HG02852 (cell line): ENCODE data around the gene NCCRP1.

Experiments used
- ATAC-seq: cut with Tn5 transposase; IDR thresholded peaks from one replicate; pipeline ENCODE4 v1.9.1; 2021; ENCODE audit warnings: mild to moderate bottlenecking, moderate library complexity; ENCODE audit not compliant: unreplicated experiment

Gene NCCRP1

DNA sequence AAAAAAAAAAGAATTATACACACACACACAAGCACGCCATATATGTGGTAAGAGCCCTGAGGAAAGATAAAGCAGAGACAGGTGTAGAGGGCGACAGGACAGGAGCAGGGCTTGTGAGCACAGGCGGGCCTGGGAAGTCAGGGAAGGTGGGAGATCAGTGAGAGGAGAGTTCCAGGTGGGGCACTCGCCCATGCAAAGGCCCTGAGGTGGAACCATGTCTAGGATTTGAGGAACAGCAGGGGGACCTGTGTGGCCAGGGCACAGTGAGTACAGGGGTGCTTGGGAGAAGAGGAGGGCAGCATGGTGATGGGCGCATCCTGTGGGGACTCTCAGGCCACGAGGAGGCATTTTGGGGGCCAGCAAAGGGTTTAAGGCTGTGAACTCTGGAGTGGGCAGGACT is 32.5 kb upstream of the NCCRP1 start:
- ATAC-seq = no peak

DNA sequence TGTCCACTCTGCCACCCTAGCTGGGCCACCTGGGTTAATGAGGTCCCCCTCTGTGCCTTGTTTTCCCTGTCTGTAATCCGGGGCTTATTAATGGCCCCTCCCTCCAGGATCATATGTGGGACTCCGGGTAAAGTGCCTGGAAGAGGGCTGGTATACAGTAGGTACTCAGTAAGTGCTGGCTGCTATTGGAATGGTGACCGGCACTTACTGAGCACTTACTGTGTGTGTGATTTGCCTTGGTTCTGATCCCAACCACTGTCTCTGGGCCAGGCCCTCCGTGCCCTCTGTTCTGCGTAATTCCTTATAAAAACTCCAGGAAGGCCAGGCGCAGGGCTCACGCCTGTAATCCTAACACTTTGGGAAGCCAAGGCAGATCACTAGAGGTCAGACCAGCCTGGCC is 30.9 kb upstream of the NCCRP1 start:
- no peak for ATAC-seq

DNA sequence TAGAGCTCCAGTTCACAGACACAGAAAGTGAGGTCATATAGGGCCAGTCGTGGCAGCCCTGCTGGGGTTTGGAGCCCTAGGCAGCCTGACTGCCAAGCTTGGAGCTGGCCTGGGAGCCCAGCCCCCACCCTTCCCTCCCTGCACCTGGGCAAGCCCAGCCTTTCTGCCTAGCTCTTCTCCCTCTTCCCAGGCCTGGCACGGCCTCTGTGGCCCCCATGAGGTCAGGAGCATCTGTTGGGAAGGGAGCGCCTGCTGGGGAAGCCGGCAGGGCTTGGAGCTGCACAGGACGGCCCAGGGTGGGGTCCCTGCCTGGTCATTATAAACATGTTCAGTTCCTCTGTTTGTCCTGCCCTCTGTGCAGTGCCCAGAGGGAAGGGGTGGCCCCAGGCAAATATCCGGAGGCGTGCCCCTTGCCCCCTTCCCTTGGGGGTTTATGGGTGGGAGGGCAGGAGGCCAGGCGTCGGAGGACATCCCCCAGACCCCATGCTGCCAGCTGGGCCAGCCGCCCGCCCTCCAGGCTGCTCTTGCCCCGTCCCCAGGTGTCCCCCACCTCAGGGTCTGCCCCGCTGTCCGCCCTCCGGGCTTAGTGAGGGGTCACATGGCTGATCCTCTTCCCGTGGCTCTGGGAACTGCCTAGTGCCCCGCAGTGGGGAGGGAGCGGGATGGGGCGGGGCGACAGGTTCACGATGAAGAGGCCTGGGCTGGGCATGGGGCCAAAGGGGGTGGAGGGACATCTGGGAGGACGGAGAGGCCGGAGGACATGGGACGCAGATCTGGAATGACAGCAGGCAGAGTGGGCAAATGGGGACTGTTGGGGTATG is 30.0 kb upstream of the NCCRP1 start:
- ATAC-seq = no peak

DNA sequence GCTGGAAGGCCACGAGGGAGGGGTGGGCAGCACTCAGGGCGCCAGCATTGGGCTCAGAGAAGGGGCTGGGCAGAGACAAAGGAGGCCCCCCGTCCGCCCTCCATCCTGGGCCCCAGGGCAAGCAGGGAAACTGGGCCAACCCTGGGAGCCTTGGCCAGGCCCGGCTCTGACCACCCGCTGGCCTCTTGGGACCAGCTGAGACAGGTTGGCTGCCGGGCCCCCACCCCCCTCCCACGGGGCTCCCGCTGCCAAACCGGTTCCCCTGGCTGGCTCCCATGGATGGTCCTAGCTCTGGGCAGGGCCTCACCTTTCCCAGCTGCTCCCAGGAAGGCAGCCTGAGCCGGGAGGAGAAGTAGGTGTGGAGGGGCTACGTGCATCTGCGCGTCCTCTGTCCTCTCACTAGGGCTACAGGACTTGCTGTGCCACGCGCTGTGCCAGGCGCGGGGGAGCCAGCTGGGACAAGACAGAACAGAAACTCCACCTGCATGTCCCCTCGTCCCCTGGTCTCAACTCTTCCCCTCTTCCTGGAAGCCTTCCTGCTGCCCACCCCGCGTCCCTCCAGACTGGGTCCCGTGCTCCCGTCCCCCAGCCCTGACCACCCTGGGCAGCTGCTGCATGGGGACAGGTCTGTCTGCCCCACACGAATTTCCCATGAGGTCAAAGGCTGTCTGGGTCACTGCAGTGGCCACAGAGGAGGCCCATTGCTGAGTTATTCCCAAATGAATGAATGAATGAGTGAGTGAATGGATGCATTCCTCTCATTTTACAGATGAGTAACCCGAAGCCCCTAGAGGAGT is 29.1 kb upstream of the NCCRP1 start:
- ATAC-seq = no peak

DNA sequence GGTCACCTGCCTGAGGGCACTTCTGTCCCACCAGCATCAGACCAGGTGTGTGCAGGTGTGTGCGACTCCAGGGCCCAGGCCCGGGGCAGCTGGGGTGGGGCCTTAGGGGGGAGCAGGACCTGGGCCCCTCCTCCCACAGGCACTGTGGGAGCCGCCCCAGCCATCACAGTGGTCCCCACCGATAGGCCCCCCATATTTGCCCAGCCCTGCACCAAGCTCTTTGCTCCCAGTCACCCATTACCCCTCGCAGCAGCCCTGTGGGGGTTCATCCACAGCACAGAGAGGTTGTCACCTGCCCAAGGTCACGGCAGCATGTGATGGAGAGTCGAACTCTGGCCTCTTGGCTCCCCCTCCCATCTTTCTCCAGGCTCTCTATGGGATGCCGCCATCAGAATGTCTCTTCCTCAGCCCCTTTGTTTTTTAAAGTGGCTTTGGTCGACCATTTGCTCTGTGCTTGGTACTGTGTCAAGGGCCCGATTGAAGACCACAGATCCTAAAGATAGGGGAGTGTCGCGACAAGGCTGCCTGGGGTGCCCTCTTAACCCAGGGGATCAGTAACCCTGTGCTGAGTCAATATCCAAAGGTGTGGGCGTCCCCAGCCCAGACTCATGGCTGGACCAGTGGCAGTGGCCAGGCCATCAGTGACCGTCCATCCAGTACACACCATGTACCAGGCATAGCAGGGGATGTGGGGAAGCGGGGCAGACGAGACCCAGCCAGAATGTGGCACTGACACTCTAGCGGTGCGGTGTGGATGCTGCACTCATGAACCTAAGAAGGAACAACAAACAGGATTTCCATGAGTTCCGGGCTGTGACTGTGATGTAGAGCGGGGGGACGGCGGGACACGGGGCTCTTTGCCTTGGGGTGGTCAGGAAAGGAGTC is 28.3 kb upstream of the NCCRP1 start:
- no peak for ATAC-seq

DNA sequence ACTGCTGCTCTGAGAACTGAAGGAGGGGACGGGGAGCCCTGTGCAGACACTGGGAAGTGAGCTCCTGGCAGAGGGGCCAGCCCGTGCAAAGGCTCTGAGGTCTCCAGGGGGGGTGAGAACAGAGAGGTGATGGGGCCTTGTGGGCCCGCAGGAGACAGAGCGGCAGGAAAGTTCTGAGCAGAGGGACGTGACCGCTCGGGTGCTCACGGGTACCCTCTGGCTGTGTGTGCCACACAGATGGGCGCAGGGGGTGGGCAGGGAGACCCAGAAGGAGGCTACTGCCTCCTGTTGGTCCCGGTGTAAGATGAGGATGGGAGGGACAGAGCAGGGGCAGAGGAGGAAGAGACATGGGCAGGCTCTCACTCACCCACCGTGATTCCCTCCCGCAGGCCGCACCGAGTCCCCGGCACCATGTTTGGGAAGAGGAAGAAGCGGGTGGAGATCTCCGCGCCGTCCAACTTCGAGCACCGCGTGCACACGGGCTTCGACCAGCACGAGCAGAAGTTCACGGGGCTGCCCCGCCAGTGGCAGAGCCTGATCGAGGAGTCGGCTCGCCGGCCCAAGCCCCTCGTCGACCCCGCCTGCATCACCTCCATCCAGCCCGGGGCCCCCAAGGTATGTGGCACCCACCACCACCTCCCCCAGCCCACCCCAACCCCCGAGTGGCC is 27.5 kb upstream of the NCCRP1 start:
- no peak for ATAC-seq

DNA sequence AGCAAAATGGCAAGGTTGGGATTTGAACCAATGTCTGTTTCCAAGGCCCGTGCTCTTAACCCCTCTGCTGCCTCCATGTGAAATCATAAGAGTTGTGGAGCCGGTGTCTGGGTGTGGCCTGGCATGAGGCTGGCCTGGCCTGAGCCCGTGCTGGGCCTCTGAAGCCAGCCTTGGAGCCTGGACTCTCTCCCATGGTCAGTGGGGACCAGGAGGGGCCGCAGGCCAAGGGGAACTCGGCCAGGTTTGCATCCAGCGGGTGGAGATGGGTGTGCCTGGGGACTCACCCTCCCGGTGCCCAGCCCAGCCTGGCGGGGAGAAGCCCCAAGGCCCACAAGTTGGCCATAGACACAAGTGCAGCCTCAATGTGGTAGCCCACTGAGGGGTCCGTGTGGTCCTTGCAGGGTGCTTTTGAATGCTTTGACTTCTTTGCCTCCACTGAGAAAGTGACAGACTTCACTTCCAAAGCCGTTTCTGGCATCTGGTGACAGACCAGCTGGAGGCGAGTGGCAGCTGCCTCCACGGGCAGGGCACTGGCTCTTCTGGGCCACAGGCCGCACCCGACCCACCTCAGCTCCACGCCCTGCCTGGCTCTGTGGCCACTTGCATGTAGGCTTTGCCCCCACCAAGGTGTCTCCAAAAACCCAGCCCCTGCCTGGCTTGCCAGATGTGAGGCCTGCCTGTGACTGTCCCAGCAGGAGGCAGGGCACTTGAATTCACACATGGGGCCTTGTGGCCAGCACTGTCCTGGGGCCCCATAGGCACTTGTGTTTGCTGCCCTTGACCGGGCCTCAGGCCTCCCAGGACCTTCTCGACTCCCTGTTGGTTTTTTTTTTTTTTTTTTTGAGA is 26.2 kb upstream of the NCCRP1 start:
- no peak for ATAC-seq

DNA sequence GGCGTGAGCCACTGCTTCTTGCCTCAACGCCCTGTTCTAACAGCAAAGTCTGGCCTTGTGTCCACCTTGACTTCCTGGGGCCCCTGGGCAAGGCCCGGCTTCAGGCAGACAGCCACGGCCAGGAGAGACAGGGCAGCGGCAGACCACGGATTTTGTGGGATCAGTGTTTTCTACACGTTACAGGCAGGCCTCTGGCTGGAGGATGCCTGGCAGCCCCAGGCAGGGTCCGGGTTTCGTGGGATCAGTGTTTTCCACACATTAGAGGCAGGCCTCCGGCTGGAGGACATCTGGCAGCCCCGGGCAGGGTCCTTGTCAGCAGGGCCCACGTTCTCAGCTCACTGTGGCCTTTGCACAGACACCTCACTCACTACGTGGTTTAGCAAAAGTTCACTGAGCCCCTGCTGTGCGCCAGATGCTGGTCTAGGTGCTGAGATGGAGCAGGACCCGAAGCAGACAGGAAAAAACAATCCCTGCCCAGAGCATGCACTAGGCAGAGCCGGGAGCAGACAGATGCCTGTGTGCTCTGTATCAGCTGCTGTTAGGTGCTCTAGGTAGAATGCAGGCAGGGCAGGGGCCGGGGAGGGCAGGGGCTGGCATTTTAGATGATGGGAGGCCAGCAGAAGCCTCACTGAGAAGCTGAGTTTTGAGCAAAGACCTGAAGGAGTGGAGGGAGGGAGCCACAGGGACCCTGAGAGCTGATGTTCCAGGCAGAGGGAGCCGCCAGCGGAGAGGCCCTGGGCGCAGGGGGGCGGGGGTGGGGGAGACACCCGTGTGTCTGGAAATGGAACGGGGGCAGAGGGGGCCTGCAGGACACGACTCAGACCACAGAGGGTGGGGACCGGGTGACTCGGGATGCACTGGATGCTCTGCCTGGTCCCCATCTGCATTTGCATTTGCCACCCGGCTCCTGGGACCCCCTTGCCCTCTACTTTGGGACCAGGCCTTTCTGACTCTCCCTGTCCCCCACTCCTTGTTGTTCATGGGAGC is 25.0 kb upstream of the NCCRP1 start:
- ATAC-seq = no peak

DNA sequence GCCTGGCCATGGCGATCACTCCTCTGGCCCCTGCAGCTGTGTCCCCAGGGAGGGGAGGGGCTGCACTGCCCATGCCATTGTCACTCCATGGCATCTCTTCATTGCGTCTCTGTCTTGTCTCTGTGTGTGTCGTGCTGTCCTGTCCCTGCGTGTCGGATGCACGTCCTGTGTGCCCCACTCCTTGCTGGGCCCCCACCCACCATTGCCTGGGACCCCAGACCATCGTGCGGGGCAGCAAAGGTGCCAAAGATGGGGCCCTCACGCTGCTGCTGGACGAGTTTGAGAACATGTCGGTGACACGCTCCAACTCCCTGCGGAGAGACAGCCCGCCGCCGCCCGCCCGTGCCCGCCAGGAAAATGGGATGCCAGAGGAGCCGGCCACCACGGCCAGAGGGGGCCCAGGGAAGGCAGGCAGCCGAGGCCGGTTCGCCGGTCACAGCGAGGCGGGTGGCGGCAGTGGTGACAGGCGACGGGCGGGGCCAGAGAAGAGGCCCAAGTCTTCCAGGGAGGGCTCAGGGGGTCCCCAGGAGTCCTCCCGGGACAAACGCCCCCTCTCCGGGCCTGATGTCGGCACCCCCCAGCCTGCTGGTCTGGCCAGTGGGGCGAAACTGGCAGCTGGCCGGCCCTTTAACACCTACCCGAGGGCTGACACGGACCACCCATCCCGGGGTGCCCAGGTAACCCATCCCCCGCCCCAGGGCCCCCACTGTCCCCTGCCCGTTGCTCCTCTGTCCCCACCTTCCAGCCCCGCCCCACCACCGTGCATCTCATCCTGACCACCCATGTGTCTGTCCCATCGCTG is 23.9 kb upstream of the NCCRP1 start:
- no peak for ATAC-seq

DNA sequence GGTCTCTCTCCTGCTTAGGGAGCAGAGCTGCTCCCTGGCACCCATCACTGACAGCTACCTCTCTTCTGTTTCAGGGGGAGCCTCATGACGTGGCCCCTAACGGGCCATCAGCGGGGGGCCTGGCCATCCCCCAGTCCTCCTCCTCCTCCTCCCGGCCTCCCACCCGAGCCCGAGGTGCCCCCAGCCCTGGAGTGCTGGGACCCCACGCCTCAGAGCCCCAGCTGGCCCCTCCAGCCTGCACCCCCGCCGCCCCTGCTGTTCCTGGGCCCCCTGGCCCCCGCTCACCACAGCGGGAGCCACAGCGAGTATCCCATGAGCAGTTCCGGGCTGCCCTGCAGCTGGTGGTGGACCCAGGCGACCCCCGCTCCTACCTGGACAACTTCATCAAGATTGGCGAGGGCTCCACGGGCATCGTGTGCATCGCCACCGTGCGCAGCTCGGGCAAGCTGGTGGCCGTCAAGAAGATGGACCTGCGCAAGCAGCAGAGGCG is 23.2 kb upstream of the NCCRP1 start:
- no peak for ATAC-seq

DNA sequence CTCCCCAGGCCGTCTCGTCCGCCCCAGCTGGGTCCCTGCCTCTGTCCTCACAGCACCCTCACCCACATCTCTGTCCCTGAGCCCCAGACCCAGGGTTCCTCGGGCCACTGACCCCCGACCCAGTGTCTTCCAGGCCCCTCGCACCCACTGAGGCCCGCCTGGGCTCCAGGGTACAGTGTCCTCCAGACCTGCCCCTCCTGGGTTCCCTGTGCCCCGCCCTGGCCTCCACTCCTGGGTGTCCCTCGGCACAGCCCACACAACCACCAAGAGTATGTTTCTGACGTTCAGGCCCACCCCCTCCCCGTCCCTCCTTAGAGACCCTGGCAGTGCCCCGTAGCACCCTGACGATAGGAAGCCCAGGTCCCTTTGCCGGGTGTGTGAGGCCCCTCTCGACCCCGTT is 22.6 kb upstream of the NCCRP1 start:
- ATAC-seq = no peak

DNA sequence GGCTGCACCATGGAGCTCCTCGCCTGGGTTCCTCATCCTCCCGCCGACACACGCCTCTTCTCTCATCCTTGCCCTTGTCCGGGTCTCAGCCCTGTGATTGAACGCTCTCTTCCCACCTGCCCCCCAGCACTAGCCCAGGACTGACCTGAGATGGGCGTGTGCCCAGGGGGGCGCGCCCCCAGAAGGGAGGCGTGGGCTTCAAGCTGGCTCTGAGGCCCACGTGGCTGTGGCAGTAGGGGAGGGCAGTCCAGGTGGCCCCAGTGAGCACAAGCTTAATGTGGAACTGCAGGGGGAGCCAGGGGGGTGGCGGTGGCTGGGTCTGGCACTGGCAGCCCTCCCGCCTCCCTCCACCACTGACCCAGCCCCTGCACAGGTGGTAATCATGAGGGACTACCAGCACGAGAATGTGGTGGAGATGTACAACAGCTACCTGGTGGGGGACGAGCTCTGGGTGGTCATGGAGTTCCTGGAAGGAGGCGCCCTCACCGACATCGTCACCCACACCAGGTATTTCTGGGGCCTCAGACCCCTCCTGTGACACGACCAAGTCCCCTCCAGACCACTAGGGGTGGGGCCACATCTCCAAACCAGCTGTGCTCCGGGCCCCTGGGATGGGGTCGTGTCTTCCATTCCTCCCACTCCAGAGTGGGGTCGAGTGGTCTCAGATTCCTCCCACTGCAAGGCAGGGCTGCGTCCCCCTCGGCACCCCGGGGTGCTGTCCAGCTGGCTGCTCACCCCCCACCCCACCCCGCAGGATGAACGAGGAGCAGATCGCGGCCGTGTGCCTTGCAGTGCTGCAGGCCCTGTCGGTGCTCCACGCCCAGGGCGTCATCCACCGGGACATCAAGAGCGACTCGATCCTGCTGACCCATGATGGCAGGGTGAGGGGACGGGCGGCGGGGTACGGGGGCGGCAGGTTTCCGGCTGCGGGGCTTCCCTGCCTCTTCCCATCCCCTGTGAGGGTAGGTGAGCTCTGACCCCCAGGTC is 21.9 kb upstream of the NCCRP1 start:
- ATAC-seq = no peak

DNA sequence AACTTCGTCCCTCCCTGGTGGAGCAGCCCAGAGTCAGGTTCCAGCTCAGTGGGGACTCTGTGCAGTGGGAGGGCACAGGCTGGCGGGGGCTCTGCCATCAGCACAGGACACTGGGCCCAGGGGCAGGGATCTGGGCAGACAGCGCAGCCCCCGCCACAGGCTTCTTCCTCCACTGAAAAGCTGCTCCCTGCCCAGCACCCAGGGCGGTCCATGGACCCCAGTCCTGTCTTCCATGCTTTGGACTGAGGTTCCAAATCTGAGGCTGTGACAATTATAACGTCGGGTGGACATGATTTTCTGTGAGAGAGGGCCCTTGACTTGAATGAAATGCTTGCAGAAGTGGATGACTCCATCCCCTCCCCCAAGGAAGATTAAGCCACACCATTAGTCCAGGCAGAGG is 21.2 kb upstream of the NCCRP1 start:
- ATAC-seq = no peak

DNA sequence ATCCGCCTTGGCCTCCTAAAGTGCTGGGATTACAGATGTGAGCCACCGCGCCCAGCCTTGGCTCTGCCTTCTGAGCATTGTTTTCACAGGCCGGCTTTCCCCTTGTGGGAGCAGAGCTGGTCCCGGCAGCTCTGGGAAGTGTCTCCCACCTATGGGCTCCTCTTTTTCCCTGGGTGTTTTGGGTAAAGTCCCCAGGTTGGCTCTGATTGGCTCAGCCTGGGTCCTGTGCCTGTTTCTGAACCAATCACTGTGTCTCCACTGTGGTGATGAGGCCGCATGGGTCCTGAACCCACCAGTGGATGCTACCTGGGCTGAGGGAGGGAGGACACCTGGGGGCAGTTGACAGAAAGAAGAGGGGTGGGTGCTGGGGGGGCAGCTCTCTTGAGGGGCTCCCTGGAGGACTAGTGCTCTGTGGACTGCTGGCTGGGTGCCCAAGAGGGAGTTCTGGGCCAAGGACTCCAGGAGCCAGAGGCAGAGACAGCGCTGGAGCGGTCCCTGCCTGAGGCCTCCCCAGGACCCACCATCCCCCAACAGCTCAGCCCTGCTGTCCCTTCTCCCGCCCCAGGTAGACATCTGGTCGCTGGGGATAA is 19.6 kb upstream of the NCCRP1 start:
- no peak for ATAC-seq

DNA sequence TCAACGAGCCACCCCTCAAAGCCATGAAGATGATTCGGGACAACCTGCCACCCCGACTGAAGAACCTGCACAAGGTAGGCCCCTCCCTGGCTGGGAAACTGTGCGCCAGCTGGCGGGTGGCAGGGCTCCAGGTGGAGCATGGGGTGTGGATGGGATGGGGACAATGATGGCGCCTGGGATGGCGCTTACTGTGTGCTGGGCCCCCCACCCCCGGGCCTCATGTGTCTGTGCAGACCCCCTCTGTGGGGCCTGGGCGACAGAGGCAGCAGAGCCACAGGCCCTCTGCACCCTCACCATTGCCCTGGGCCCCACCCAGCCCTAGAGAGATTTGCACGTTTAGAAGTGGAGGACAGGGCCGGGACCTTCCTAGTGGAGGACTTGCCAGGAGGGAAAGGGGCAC is 19.0 kb upstream of the NCCRP1 start:
- no peak for ATAC-seq
